NCI-H82 treated with DMSO at 0.1 percent for 48 hours (cell line): ENCODE results near the gene UBTF.

Experiments
- DNase-seq: peaks from one replicate; lab custom pipeline; 2025; ENCODE audit not compliant: unreplicated experiment; lab: John Stamatoyannopoulos, UW

Gene UBTF

GRCh38 chr17:44198721-44199552 lies 20.5 kb downstream of the UBTF start:
- no peak for DNase-seq

- DNase-seq = no peak
These were observed 21.3 kb downstream of the UBTF start for GRCh38 chr17:44197980-44198720.

- no peak for DNase-seq
These were observed 22.4 kb downstream of the UBTF start for GRCh38 chr17:44197107-44197506.

DNA sequence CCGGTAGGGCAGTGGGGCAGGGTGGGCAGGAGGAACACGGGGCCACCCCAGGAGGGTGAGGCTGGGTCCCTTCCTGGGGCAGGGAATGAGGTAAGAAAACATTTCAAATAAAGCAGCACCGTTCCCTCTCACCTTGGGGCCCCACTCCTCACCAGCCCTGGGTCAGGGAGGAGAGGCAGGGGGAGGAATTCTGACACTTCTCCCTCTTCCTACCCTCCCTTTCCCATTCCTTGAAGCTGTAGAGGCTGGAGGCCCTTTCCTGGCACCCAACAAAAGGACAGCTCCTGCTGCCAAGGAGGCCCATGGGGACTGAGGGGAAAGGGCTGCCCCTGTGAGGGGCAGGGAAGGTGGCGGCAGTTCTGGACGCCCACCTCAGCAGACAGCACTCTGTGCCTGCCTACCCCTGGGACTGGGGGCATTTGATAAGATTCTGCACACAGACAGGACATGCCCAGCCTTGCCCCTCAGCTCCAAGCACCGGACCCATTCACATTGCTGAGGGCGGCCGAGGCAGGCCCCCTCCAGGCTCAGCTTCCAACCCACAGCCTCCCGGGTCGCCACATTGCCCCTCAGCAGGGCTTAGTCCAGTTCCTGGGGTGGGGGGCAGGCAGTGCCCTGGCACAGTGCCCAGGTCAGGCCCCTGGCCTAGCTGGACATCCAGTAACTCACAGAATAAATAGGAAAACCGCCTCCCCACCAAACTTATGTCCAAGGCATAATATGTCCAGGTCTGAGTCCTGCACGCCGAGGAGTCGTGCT lies 26.0 kb downstream of the UBTF start:
- DNase-seq = no peak

DNA sequence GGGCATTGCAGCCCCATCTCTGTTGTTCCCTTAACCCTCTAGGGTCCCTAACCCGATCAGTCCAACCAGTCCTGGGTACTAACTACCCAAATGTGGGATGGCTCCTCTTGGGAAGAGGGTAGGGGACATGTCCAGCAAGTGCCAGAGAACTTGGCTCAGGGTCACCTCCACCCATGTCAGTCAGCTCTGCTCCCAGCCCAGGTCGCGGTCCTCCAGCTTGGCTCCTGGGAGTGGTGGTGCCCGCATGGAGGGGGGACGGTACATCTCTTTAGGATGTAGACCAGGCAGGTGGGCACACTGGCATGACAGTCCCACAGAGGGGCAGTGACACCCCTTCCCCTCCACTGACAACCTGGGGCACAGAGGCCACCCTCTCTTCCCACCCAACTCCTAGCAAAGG lies 26.7 kb downstream of the UBTF start:
- DNase-seq = no peak

GRCh38 chr17:44191941-44192496 lies 27.5 kb downstream of the UBTF start:
- DNase-seq = no peak

- no peak for DNase-seq
These were observed 28.1 kb downstream of the UBTF start for GRCh38 chr17:44191369-44191768.

DNA sequence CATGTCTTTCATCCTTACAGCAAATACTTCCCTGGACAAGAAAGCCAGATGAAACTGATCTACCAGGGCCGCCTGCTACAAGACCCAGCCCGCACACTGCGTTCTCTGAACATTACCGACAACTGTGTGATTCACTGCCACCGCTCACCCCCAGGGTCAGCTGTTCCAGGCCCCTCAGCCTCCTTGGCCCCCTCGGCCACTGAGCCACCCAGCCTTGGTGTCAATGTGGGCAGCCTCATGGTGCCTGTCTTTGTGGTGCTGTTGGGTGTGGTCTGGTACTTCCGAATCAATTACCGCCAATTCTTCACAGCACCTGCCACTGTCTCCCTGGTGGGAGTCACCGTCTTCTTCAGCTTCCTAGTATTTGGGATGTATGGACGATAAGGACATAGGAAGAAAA lies 29.0 kb downstream of the UBTF start:
- DNase-seq = no peak

- no peak for DNase-seq
These were observed 30.7 kb downstream of the UBTF start for GRCh38 chr17:44188576-44189403.

DNA sequence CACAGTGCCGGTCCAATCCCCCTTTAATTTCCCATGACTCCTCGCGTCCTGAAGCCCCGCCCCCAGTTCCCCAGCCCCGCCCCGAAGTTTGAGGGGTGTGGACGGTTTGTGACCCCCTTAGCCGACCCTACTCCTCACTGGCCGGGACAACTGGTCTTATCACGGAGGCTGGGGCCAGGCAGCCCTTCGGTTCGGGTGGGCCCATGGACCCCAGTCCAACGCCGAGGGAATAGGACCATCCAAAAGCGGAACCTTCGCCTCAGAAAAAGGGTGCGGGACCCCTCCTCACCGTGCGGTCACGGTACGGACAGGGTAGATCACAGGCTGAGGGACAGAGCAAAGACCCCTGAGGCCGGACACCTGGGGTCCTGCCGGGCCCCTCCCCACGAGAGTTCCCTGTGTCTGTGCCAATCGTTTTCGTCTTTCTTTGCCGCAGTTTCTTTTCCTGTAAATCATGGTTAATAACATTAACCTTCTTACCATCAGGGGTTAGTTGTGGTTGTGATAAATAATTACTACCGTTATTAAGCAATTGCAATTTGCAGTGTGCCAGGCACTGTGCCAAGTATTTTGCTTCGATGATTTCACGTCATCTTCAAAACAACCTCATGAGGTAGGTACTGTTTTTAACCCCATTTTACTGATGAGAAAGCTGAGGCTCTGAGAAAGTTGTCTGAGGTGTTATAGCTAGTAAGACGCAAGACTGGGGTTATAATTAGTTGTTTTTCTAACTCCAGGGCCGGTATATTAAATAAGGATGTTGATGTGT lies 32.2 kb downstream of the UBTF start:
- no peak for DNase-seq

DNA sequence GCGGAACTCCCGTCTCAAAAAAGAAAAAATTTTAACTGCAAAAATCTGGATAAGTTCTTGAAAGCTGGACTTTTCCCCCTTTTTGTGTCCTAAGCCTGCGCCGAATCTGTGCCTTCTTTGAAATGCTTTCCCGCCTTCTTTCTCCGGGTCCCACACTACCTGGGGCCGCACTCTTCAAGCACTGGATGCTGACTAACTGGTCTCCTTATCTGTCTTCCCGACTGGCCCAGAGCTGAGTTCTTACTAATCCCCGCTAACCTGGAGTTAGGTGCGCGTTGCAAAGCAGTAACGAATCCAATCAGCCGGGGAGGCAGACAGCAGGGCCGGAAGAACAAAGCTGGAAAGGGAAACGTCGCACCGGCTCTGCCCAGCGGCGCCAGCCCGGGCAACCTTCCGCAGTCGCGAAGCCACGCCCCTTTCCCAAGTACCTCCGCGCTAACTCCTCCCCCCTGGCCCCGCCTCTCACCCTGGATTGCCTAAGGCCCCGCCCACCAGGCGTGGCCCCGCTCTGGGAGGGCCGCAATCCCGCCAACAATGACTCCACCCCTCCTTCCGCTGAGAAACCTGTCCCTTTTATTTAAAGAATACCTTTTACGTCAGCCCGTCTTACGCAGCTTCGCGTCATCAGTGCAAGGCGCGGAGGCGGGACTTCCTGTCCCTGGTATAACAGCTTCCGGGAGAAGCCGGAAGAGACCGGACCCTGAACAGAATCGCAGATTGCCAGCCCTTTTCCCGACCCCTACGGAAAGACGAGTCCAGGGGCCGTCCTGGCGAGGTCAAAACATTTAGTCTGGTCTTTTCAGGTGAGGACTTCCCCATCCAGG lies 33.0 kb downstream of the UBTF start, which contains the start of gene TMUB2:
Gene TMUB2 (plus strand): TSS at position 666 of the 824 bp plus-strand sequence. CDS start 737 bp downstream, outside the sequence.
- DNase-seq = peak; percentile 100

GRCh38 chr17:44184212-44184810 lies 35.2 kb downstream of the UBTF start:
- no peak for DNase-seq

DNA sequence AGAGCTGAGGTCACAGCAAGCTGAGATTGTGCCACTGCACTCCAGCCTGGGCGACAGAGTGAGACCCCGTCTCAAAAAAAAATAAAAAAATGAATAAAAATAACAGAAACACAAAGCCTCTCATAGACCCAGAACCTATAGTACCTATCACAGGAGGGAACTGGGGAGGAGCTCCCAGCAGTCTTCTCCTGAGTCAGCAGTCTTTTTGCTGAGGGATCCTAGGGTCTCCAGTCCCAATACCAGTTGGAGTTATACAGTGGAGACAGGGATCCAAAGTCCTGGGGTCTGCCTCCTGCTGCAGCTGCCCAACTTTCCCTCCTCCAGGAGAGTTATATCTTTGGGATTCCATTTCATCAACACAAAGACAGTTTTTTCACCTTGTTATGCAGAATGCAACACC lies 36.5 kb downstream of the UBTF start:
- no peak for DNase-seq

GRCh38 chr17:44178133-44178532 lies 41.3 kb downstream of the UBTF start:
- DNase-seq = no peak

GRCh38 chr17:44177640-44178039 lies 41.8 kb downstream of the UBTF start:
- DNase-seq = no peak

- no peak for DNase-seq
These were observed 42.6 kb downstream of the UBTF start for GRCh38 chr17:44176671-44177501.

DNA sequence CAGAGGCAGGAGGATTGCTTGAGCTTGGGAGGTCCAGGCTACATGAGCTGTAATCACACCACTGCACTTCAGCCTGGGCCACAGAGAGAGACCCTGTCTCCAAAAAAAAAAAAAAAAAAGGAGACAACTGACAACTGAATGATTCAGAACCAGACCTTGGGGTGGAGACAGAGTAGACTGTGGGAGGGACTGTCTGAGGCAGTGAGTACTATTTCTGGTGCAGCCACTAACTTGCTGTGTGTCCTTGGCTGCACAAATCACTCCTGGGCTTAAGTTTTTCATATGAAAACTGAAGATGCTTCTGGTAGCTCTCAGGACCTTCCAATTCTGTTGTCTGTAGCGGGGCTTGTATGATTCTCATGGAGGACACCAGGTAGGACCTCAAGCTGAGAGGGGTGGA lies 43.2 kb downstream of the UBTF start:
- DNase-seq = no peak
